ENCODE results near the gene SLFN12L. TPM values are rescaled to one million over a fixed set of nuclear protein-coding genes. Genes with fewer than 3 reads are reported as not detected.

Gene SLFN12L
- total and polyA plus RNA-seq, 7 experiments from 2014 or later = 12.0 to 111 (median 43.6) TPM

- Histone ChIP-seq H3K4me3 (ENCODE audit: low read length) (no peak overlapping the region), H3K27me3 (ENCODE audit: control insufficient read depth in 2 of 2, insufficient read depth in 2 of 2, low read length in 2 of 2) (no peaks in the 10 kb centered on the region), H3K27ac (ENCODE audit: low read depth, low read length) (no peak overlapping the region), H3K4me1 (ENCODE audit: control insufficient read depth in 2 of 2, insufficient read depth in 2 of 2, low read length in 2 of 2) (peaks cover 0 to 12% of the 10 kb centered on the region in 2 donors), H3K9me3 (ENCODE audit: control insufficient read depth in 2 of 3, low read length in 3 of 3) (peaks cover 0 to 1% (median 0%) of the 10 kb centered on the region in 3 experiments), H3K36me3 (ENCODE audit: control insufficient read depth in 2 of 3, insufficient read depth in 3 of 3, low read length in 3 of 3) (peaks cover 0 to 14% (median 6%) of the 10 kb centered on the region in 3 experiments)
- Mint-ChIP-seq H3K27me3 (peaks cover 0 to 3% (median 0%) of the 10 kb centered on the region in 5 donors), H3K9me3 (peaks cover 0 to 6% (median 2%) of the 10 kb centered on the region in 11 donors), H3K27ac (peak overlapping the region; percentile 51 to 84 (median 66)), H3K36me3 (peaks cover 9 to 39% (median 33%) of the 10 kb centered on the region in 5 donors), H3K4me3 (peak overlapping the region; percentile 48 to 92 (median 79)), H3K4me1 (peaks cover 36 to 88% (median 76%) of the 10 kb centered on the region in 7 donors)
- ATAC-seq (no peak), DNase-seq (peak in 1 of 9 donors; percentile 5)
- intact Hi-C loops (cut with micrococcal nuclease) = loop anchor here in 1 of 2 donors (2.0 kb wide), 1 partner anchor 14 kb away; no protein-coding TSS in a partner anchor
- CTCF ChIA-PET = no interaction called here
- POLR2A ChIA-PET = interaction anchor here (1.0 to 1.7 kb wide), 5 partner anchors 9 to 246 kb away, joined by 3 to 8 read pairs (median 5); partner anchors contain the start of gene SLFN13
These were observed 40.8 kb downstream of the SLFN12L start for GRCh38 chr17:35496451-35497290.

- intact Hi-C loops (cut with micrococcal nuclease) = no loop called here
- Histone ChIP-seq H3K4me3 (ENCODE audit: low read length) (no peak overlapping the region), H3K36me3 (ENCODE audit: control insufficient read depth in 2 of 3, insufficient read depth in 3 of 3, low read length in 3 of 3) (peaks cover 0 to 17% (median 10%) of the 10 kb centered on the region in 3 experiments), H3K4me1 (ENCODE audit: control insufficient read depth in 2 of 2, insufficient read depth in 2 of 2, low read length in 2 of 2) (peaks cover 12 to 17% of the 10 kb centered on the region in 2 donors), H3K27me3 (ENCODE audit: control insufficient read depth in 2 of 2, insufficient read depth in 2 of 2, low read length in 2 of 2) (no peaks in the 10 kb centered on the region), H3K9me3 (ENCODE audit: control insufficient read depth in 2 of 3, low read length in 3 of 3) (peaks cover 0 to 21% (median 0%) of the 10 kb centered on the region in 3 experiments), H3K27ac (ENCODE audit: low read depth, low read length) (no peak overlapping the region)
- ChIA-PET CTCF (no interaction called here), POLR2A (interaction anchor here (0.7 kb wide), 1 partner anchor 20 kb away, joined by 3 read pairs; no protein-coding TSS in a partner anchor)
- ATAC-seq (no peak), DNase-seq (no peak)
- peaks cover 0 to 12% (median 0%) of the 10 kb centered on the region in 5 donors for H3K27me3 Mint-ChIP-seq
- H3K36me3 Mint-ChIP-seq = peaks cover 10 to 52% (median 46%) of the 10 kb centered on the region in 5 donors
- H3K4me3 Mint-ChIP-seq = peak overlapping the region in 1 of 10 donors; percentile 27
- H3K9me3 Mint-ChIP-seq = peaks cover 0 to 36% (median 17%) of the 10 kb centered on the region in 11 donors
- H3K27ac Mint-ChIP-seq = peak overlapping the region in 2 of 9 donors; percentile 36 to 46
- peaks cover 19 to 87% (median 68%) of the 10 kb centered on the region in 7 donors for H3K4me1 Mint-ChIP-seq
These were observed 44.4 kb downstream of the SLFN12L start for GRCh38 chr17:35493040-35493439.

GRCh38 chr17:35491417-35491816 is 46.1 kb downstream of the SLFN12L start:
- peaks cover 10 to 55% (median 46%) of the 10 kb centered on the region in 5 donors for H3K36me3 Mint-ChIP-seq
- peaks cover 0 to 12% (median 0%) of the 10 kb centered on the region in 5 donors for H3K27me3 Mint-ChIP-seq
- ATAC-seq (no peak), DNase-seq (no peak)
- H3K4me1 Mint-ChIP-seq = peaks cover 21 to 89% (median 68%) of the 10 kb centered on the region in 7 donors
- peaks cover 19 to 22% of the 10 kb centered on the region in 2 donors for H3K4me1 ChIP-seq (ENCODE audit: control insufficient read depth in 2 of 2, insufficient read depth in 2 of 2, low read length in 2 of 2)
- peak overlapping the region in 3 of 9 donors; percentile 10 to 46 (median 41) for H3K27ac Mint-ChIP-seq
- H3K9me3 ChIP-seq (ENCODE audit: control insufficient read depth in 2 of 3, low read length in 3 of 3) = peaks cover 0 to 21% (median 0%) of the 10 kb centered on the region in 3 experiments
- no peak overlapping the region for H3K4me3 Mint-ChIP-seq
- intact Hi-C loops (cut with micrococcal nuclease) = no loop called here
- no peaks in the 10 kb centered on the region for H3K27me3 ChIP-seq (ENCODE audit: control insufficient read depth in 2 of 2, insufficient read depth in 2 of 2, low read length in 2 of 2)
- ChIA-PET POLR2A (interaction anchor here (1.6 to 9.2 kb wide), 2 partner anchors 44 to 179 kb away, joined by 3 to 133 read pairs; partner anchors contain the start of gene SLFN12L), CTCF (interaction anchor here (1.7 kb wide), 1 partner anchor 42 kb away, joined by 6 read pairs; no protein-coding TSS in a partner anchor)
- no peak overlapping the region for H3K27ac ChIP-seq (ENCODE audit: low read depth, low read length)
- no peak overlapping the region for H3K4me3 ChIP-seq (ENCODE audit: low read length)
- peaks cover 0 to 47% (median 17%) of the 10 kb centered on the region in 11 donors for H3K9me3 Mint-ChIP-seq
- peaks cover 0 to 17% (median 10%) of the 10 kb centered on the region in 3 experiments for H3K36me3 ChIP-seq (ENCODE audit: control insufficient read depth in 2 of 3, insufficient read depth in 3 of 3, low read length in 3 of 3)

- Histone ChIP-seq H3K4me3 (ENCODE audit: low read length) (no peak overlapping the region), H3K4me1 (ENCODE audit: control insufficient read depth in 2 of 2, insufficient read depth in 2 of 2, low read length in 2 of 2) (peaks cover 16 to 24% of the 10 kb centered on the region in 2 donors), H3K27me3 (ENCODE audit: control insufficient read depth in 2 of 2, insufficient read depth in 2 of 2, low read length in 2 of 2) (no peaks in the 10 kb centered on the region), H3K9me3 (ENCODE audit: control insufficient read depth in 2 of 3, low read length in 3 of 3) (peaks cover 0 to 21% (median 0%) of the 10 kb centered on the region in 3 experiments), H3K27ac (ENCODE audit: low read depth, low read length) (no peak overlapping the region), H3K36me3 (ENCODE audit: control insufficient read depth in 2 of 3, insufficient read depth in 3 of 3, low read length in 3 of 3) (peaks cover 0 to 17% (median 15%) of the 10 kb centered on the region in 3 experiments)
- peaks cover 0 to 12% (median 0%) of the 10 kb centered on the region in 5 donors for H3K27me3 Mint-ChIP-seq
- ChIA-PET POLR2A (interaction anchor here (0.7 to 9.2 kb wide), 5 partner anchors 33 to 279 kb away, joined by 3 to 133 read pairs (median 3); partner anchors contain the start of gene SLFN12L), CTCF (interaction anchor here (1.7 kb wide), 1 partner anchor 43 kb away, joined by 6 read pairs; no protein-coding TSS in a partner anchor)
- H3K36me3 Mint-ChIP-seq = peaks cover 15 to 69% (median 60%) of the 10 kb centered on the region in 5 donors
- DNase-seq (no peak), ATAC-seq (no peak)
- peaks cover 21 to 85% (median 69%) of the 10 kb centered on the region in 7 donors for H3K4me1 Mint-ChIP-seq
- intact Hi-C loops (cut with micrococcal nuclease) = loop anchor here (2.0 to 5.0 kb wide), 7 partner anchors 43 to 328 kb away; partner anchors contain the start of genes AP2B1 (in 1 of the 2), PEX12 (in 1 of the 2), SLFN12 (in 1 of the 2) and SLFN13 (in 1 of the 2)
- H3K9me3 Mint-ChIP-seq = peaks cover 0 to 61% (median 22%) of the 10 kb centered on the region in 11 donors
- H3K4me3 Mint-ChIP-seq = peak overlapping the region in 1 of 10 donors; percentile 23
- peak overlapping the region in 6 of 9 donors; percentile 22 to 95 (median 68) for H3K27ac Mint-ChIP-seq
These were observed 47.5 kb downstream of the SLFN12L start for GRCh38 chr17:35489944-35490343.

GRCh38 chr17:35488991-35489390 is 48.5 kb downstream of the SLFN12L start:
- H3K27ac ChIP-seq (ENCODE audit: low read depth, low read length) = no peak overlapping the region
- peaks cover 0 to 28% (median 6%) of the 10 kb centered on the region in 3 experiments for H3K9me3 ChIP-seq (ENCODE audit: control insufficient read depth in 2 of 3, low read length in 3 of 3)
- peaks cover 25 to 83% (median 64%) of the 10 kb centered on the region in 7 donors for H3K4me1 Mint-ChIP-seq
- H3K4me1 ChIP-seq (ENCODE audit: control insufficient read depth in 2 of 2, insufficient read depth in 2 of 2, low read length in 2 of 2) = peaks cover 16 to 24% of the 10 kb centered on the region in 2 donors
- H3K36me3 Mint-ChIP-seq = peaks cover 20 to 76% (median 69%) of the 10 kb centered on the region in 5 donors
- ChIA-PET CTCF (interaction anchor here (0.6 to 2.1 kb wide), 4 partner anchors 26 to 173 kb away, joined by 3 to 11 read pairs (median 3); no protein-coding TSS in a partner anchor), POLR2A (interaction anchor here (0.7 to 9.2 kb wide), 14 partner anchors 11 to 275 kb away, joined by 3 to 133 read pairs (median 17); partner anchors contain the start of genes SLFN11, SLFN12, SLFN12L and SLFN13)
- DNase-seq (no peak), ATAC-seq (no peak)
- H3K36me3 ChIP-seq (ENCODE audit: control insufficient read depth in 2 of 3, insufficient read depth in 3 of 3, low read length in 3 of 3) = peaks cover 0 to 22% (median 15%) of the 10 kb centered on the region in 3 experiments
- H3K27ac Mint-ChIP-seq = peak overlapping the region in 7 of 9 donors; percentile 51 to 98 (median 97)
- intact Hi-C loops (cut with micrococcal nuclease) = loop anchor here (1.0 to 5.0 kb wide), 9 partner anchors 42 to 347 kb away; partner anchors contain the start of genes AP2B1 (in 1 of the 2), NLE1 (in 1 of the 2), PEX12 (in 1 of the 2) and SLFN12 (in 1 of the 2)
- H3K4me3 Mint-ChIP-seq = peak overlapping the region in 9 of 10 donors; percentile 6 to 96 (median 80)
- H3K9me3 Mint-ChIP-seq = peaks cover 0 to 71% (median 24%) of the 10 kb centered on the region in 11 donors
- peaks cover 0 to 12% (median 0%) of the 10 kb centered on the region in 5 donors for H3K27me3 Mint-ChIP-seq
- no peak overlapping the region for H3K4me3 ChIP-seq (ENCODE audit: low read length)
- H3K27me3 ChIP-seq (ENCODE audit: control insufficient read depth in 2 of 2, insufficient read depth in 2 of 2, low read length in 2 of 2) = no peaks in the 10 kb centered on the region

Data from naive thymus-derived CD4-positive, alpha-beta T cell (primary cell).